Activated CD4-positive, alpha-beta T cell treated with anti-CD3 and anti-CD28 coated beads, Interleukin-2, amount 50 U/mL, for 1 hour (primary cell): ENCODE measurements around the gene INPP5A.
"Not testable (repeated sequence)": the region's sequence is repeated elsewhere in the genome, so short reads cannot be mapped to it uniquely, and the experiment has no call there.

Source experiments
- DNase-seq: peaks from one replicate; pipeline ENCODE4 v3.0.0-alpha.2; 2020

The INPP5A gene

GRCh38 chr10:132811891-132812481 is 274.4 kb downstream of the INPP5A start:
- no peak for DNase-seq

GRCh38 chr10:132812520-132812919 is 274.9 kb downstream of the INPP5A start:
- DNase-seq: no peak

GRCh38 chr10:132813001-132813401 is 275.4 kb downstream of the INPP5A start:
- DNase-seq: no peak

GRCh38 chr10:132813560-132814468 is 276.2 kb downstream of the INPP5A start:
- DNase-seq: no peak

DNA sequence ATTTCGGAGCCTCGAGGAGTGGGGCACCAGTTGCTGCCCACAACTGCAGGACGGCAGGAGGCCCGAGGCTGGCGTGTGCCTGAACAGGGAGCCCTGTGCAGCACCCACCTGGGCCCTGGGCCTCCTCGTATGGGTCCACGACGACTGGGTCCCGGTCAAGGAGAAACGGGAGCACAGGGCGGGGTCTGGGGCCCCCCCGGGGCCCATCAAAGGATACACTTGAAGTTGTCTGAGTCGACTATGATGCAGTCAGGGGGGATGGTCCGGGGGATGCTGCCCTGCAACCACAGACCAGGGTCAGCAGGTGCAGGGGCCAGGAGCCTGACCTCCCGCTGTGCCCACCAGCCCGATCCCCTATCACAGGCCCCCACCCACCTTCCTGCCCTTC is 276.9 kb downstream of the INPP5A start:
- no peak for DNase-seq

- DNase-seq: no peak
Measured at GRCh38 chr10:132815168-132815857, 277.7 kb downstream of the INPP5A start.

DNA sequence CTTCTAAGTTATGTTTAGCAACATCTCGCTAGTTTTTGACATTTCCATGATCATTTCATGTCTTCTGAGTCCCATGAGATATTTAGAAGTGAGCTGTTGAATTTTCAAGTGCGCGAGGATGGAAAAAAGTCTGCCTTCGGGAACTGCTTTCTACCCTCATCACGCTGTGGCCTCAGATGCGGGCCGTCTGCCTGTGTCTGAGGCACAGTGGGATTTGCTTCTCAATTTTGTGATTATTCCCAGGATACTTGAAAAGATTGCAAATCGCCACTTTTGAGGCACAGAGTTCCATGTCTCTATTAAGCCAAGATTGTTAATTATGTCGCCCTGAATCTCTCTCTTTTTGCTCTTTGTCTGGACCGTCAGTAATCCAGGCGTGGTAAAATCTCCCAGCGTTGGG is 279.1 kb downstream of the INPP5A start:
- DNase-seq: no peak

GRCh38 chr10:132817701-132818211 is 280.2 kb downstream of the INPP5A start:
- no peak for DNase-seq

DNA sequence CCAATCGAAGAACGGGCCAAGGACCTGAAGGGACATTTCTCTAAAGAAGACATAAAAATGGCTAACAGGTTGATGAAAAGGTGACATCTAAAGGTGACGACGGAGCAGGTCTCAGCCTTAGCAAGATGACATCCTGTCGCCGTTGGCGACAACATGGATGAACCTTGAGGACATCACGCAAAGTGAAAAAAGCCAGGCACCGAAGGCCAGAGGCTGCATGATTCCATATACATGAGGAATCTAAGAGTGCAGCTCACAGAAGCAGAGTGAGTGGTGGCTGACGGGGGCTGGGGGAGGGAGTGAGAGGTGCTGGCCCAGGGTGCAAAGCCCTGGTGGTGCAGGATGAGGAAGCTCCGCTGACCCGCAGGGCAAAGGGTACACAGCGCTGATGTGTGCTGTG is 282.5 kb downstream of the INPP5A start:
- no peak for DNase-seq

- DNase-seq: not testable (repeated sequence)
Measured at GRCh38 chr10:132825783-132826523, 288.4 kb downstream of the INPP5A start.

DNA sequence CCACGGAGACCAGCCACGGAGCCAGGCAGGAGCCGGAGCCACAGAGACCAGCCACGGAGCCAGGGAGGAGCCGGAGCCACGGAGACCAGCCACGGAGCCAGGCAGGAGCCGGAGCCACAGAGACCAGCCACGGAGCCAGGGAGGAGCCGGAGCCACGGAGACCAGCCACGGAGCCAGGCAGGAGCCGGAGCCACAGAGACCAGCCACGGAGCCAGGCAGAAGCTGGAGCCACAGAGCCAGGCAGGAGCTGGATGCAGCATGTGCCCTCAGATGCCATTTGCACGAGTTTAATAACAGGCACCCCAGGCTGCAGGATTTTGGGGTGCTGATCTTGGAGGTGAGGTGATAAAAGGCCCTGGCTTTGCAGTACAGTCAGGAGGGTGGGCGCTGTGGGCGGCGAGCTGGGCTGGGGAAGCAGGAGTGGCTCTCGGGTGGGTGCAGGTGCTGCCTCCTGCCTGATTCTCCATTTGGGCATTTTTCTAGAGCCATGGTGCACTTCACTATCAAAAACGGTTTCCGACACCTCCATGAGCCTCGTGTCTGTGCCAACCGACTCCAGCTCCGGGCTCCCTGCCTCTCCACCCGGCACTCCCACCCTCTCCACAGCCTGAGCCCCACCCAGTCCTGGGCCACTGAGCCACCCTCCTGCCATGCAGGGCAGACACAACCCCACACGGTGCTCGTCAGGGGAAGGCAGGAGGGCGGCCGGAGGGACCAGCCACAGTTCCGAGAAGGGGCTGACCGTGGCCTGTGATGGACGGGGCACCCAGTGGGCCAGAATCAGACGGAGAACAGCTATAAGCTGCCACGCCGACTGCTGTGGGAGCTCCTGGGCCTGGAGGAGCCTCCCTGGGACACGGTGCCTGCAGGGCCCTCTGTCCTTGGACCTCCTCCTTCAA is 289.2 kb downstream of the INPP5A start:
- DNase-seq: no peak

- no peak for DNase-seq
Measured at GRCh38 chr10:132827423-132827789, 289.8 kb downstream of the INPP5A start.

- DNase-seq: no peak
Measured at GRCh38 chr10:132827861-132828539, 290.4 kb downstream of the INPP5A start.

DNA sequence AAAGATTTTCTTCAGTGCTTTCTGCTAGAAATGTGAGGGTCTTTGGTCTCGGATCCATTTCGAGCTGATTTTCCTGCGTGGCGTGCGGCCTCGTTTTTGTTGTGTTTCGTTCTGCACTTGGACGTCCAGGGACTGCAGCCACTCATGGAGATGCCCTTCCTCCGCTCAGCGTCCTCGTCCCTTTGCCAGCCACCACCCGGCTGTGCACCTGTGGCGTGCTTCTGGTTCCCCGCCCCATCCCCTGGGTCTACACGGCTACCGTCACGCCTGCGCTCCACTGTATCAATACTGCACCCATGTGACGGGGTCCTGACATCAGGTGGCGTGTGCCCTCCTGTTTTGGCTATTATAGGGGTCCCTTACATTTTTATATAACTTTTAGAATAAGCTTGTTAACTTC is 291.1 kb downstream of the INPP5A start:
- no peak for DNase-seq

DNA sequence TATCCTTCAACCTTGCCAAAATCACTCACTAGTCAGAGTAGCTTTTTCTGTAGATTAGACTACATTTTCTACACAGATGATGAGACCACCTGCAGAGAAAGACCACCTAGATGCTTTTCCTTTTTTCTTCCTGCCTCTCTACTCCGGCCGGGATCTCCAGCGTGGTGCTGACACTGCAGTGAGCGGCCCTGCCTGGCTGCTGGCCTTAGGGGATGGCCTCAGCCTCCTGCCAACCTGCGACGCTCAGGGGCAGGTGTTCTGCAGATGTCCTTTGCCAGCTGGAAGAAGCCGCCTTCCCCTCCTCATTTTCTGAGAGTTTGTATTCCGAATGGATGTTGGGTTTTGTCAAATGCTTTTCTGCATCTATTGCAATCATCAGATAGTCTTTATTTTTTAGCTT is 291.8 kb downstream of the INPP5A start:
- DNase-seq: no peak

DNA sequence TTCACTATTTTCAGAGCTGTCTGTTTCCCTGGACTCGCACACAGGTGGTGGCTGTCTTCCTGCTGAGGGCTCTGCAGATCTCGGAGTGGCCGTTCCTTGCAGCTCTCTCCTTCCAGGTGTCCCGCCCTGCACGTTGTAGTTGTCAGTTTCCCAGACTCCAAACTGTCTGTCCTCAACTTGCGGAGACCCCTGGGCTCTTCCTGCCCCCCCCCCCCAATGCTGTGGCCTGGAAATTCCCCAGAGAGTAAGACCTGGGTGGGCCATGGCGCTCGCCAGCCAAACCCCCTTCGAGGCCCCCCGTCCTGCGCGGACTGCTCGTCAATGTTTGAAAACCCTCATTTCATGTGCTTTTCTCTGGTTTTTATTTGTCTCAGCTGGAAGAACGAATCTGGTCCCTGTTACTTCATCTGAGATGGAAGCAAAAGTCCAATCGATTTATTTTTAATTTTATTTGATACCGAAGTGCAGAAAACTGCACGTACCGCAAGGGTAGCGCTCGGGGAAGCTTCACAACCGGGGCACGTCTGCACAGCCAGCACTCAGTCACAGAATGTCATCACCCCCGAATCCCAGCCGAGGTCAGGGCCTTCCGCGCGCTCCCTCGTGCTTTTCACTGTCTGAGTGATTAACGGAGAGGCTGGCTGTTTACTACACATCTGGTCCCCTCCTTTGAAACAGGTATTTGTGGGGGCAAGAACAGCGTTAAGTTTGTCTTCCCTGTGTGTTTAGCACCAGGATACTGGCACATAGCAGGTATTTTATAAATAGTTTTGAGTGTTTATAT is 294.8 kb downstream of the INPP5A start:
- no peak for DNase-seq
